Left lung (tissue), 10 donors: ENCODE results near the gene PIK3C2G. TPM values are rescaled to one million over a fixed set of nuclear protein-coding genes. Genes with fewer than 3 reads are reported as not detected.

Source experiments
- ATAC-seq: fragments of 200-7000 bp; cut with Tn5 transposase; one replicate; pipeline ENCODE4 v1.9.1; 2020; ENCODE audit warnings: moderate library complexity
- DNase-seq, 4 donors: peaks; one replicate each; pipeline ENCODE4 v3.0.0-alpha.2; 2013 to 2020
- H3K27ac ChIP-seq, 2 donors: fragments of 200-600 bp; sonication (generic) in 1 of 2; one replicate each; pipeline versions ENCODE4 v1.5.0 to v1.8.0; 2020 to 2021
- H3K27me3 ChIP-seq, 2 donors: fragments of 200-600 bp; sonication (generic) in 1 of 2; one replicate each; pipeline versions ENCODE4 v1.5.0 to v1.8.0; 2020 to 2021
- H3K36me3 ChIP-seq, 2 donors: fragments of 200-600 bp; sonication (generic) in 1 of 2; one replicate each; pipeline versions ENCODE4 v1.5.0 to v1.8.0; 2020 to 2021
- H3K4me1 ChIP-seq, 2 donors: fragments of 200-600 bp; one replicate each; pipeline ENCODE4 v1.8.0; 2021
- H3K4me3 ChIP-seq, 2 donors: fragments of 200-600 bp; sonication (generic) in 1 of 2; one replicate each; pipeline versions ENCODE4 v1.5.0 to v1.8.0; 2020 to 2021; ENCODE audit warnings: mild to moderate bottlenecking in 1 of 2
- H3K9me3 ChIP-seq, 2 donors: fragments of 200-600 bp; sonication (generic) in 1 of 2; one replicate each; pipeline versions ENCODE4 v1.5.0 to v1.8.0; 2020 to 2021
- intact Hi-C, 2 donors: fragments of 100-400 bp; cut with DNase I; formaldehyde crosslinking; loops; one replicate each; pipeline versions ENCODE4 v1.11.2 to v1.14.2; 2022
- polyA plus RNA-seq, 6 donors: library from polyadenylated mRNA; unstranded; fragments of 120-200 nt; gene quantifications; one replicate each; pipeline ENCODE4 v1.2.1, GENCODE V29; 2013; ENCODE audit not compliant: insufficient read length in 6 of 6
- total RNA-seq, 2 donors: library from RNA; stranded (reverse); fragmentation: NEBNext Ultra II Directional; extraction: Animal tissue kit (Norgen Biotek cat#: 25700); gene quantifications; one replicate each; pipeline ENCODE4 v1.2.1, GENCODE V29; 2021
- TF ChIP-seq, protein P1 (sequence below), 2 donors: fragments of 200-600 bp; sonication (generic) in 1 of 2; IDR thresholded peaks; one replicate each; pipeline versions ENCODE4 v1.5.0 to v1.8.0; 2021; ENCODE audit warnings: antibody characterized with exemption in 2 of 2
- donor health status: DM: no; HTN: yes; CAD: no.
- donor health status: DM: no; HTN: no; CAD: no.

PIK3C2G gene
- total and polyA plus RNA-seq, 8 donors, result 0.13 to 28.1 (median 17.9) TPM

DNA sequence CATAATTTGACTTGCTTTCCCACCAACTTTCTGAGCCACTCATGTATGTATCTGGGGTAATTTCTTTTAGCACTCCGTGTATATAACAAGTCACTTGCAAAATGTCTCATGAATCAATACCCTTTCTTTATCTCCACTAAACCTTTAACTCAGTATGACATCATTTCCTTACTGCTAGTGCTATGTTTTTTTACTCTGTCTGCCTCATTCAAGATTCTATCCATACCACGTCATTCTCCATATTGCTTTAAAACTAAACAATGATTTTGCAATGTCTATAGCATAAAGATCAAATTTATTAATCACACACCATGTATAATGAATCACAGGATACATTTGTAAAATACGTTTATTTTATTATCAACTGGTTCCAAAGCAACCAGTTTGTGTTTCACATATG lies 178.2 kb downstream of the PIK3C2G start:
- Histone ChIP-seq H3K27me3 (no peaks in the 10 kb centered on the region), H3K4me3 (no peak overlapping the region), H3K9me3 (no peaks in the 10 kb centered on the region), H3K4me1 (no peaks in the 10 kb centered on the region), H3K27ac (no peak overlapping the region), H3K36me3 (no peaks in the 10 kb centered on the region)
- DNase-seq (no peak), ATAC-seq (no peak)
- TF ChIP-seq, protein P1, sequence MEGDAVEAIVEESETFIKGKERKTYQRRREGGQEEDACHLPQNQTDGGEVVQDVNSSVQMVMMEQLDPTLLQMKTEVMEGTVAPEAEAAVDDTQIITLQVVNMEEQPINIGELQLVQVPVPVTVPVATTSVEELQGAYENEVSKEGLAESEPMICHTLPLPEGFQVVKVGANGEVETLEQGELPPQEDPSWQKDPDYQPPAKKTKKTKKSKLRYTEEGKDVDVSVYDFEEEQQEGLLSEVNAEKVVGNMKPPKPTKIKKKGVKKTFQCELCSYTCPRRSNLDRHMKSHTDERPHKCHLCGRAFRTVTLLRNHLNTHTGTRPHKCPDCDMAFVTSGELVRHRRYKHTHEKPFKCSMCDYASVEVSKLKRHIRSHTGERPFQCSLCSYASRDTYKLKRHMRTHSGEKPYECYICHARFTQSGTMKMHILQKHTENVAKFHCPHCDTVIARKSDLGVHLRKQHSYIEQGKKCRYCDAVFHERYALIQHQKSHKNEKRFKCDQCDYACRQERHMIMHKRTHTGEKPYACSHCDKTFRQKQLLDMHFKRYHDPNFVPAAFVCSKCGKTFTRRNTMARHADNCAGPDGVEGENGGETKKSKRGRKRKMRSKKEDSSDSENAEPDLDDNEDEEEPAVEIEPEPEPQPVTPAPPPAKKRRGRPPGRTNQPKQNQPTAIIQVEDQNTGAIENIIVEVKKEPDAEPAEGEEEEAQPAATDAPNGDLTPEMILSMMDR (IDR thresholded peaks at IDR 0.05), result no peak
- intact Hi-C loops, result no loop called here

DNA sequence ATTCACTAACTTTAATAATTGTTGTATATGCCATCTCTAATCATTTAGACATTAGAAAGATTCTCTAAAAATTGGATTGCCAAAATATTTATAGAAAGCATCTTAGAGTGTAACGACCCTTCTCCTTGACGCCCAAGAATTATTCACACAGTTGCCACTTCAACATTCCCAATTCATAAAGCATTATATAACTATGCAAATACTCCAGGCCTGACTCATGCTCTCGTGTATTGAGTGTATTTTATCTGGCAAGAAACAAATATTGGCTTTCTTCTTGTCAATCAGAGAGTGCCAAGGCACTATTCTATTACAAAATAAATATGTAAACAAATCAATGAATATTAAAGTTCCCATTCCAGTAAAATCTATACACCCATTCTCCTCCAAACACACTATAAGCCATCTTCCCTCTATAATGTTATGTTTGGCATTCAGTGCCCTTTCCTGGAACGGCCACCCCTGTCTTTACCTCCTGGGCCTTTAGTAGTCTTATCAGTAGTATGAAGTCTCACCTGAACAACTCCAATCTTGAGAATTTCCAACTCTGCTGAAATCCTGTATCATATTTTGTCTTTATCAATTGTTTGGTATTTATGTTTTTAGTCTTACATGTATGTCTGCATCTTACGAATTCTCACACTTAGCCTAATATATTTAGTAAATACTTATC lies 182.6 kb downstream of the PIK3C2G start:
- H3K9me3 ChIP-seq, result peaks cover 0 to under 1% of the 10 kb centered on the region in 2 donors
- no peaks in the 10 kb centered on the region for H3K4me1 ChIP-seq
- no peak overlapping the region for H3K27ac ChIP-seq
- no peak overlapping the region for H3K4me3 ChIP-seq
- intact Hi-C loops, result no loop called here
- TF ChIP-seq, protein P1 (IDR thresholded peaks at IDR 0.05), result no peak
- ATAC-seq (peak; percentile 88), DNase-seq (no peak)
- H3K27me3 ChIP-seq, result no peaks in the 10 kb centered on the region
- H3K36me3 ChIP-seq, result no peaks in the 10 kb centered on the region

DNA sequence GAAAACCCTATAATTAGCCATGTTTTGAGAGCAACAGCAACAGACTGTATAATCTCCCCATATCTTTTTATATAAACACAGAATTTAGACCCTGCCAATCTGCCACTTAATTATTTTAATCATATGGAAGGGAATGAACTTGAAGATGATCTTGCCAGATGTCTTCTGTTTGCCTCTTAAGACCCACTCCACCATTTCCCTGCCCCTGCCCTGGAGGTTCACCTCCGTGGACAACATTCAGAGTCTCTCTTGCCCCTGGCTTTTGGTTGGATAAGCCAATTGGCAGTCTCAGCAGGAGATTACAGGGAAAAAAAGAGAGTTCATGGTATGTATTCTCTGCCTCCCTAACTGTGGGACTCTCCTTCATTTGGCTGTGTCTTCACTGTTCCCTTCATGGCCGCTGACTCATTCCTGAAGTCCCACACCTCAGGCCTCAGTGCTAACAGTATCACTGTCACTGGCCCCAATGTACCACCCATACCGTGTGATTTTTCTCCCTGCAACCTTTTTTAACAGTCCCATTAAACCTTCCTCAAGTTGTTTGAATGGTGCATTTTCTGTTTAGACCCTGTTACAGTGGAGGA lies 184.8 kb downstream of the PIK3C2G start:
- Histone ChIP-seq H3K27ac (no peak overlapping the region), H3K4me3 (no peak overlapping the region), H3K9me3 (peaks cover 0 to 7% of the 10 kb centered on the region in 2 donors), H3K36me3 (no peaks in the 10 kb centered on the region), H3K4me1 (no peaks in the 10 kb centered on the region), H3K27me3 (no peaks in the 10 kb centered on the region)
- intact Hi-C loops, result no loop called here
- ATAC-seq (no peak), DNase-seq (peak in 1 of 4 donors; percentile 11)
- TF ChIP-seq, protein P1 (IDR thresholded peaks at IDR 0.05), result no peak

DNA sequence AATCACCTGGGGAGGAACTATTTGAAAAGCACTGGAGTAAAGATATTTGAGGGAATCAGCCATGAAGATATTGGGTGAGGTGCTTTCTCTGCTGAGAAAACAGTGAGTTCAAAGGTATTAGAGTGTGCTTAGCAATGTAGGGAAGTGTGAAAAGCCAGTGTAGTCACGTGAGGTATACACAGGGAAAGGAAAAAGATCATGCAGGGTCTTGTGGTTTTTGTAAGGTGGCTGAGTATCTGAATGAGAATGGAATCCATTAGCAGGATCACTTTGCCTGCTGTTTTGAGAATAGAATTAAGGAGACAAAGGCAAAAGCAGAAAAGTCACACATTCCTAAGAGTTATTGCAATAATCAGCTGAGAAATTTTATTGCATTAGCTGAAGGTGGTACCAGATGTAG lies 193.0 kb downstream of the PIK3C2G start:
- Histone ChIP-seq H3K27me3 (no peaks in the 10 kb centered on the region), H3K9me3 (peaks cover 0 to 3% of the 10 kb centered on the region in 2 donors), H3K27ac (no peak overlapping the region), H3K36me3 (no peaks in the 10 kb centered on the region), H3K4me3 (no peak overlapping the region), H3K4me1 (no peaks in the 10 kb centered on the region)
- TF ChIP-seq, protein P1 (IDR thresholded peaks at IDR 0.05), result no peak
- ATAC-seq (no peak), DNase-seq (no peak)
- intact Hi-C loops, result loop anchor here in 1 of 2 donors (10.0 kb wide), 1 partner anchor 310 kb away; no protein-coding TSS in a partner anchor

DNA sequence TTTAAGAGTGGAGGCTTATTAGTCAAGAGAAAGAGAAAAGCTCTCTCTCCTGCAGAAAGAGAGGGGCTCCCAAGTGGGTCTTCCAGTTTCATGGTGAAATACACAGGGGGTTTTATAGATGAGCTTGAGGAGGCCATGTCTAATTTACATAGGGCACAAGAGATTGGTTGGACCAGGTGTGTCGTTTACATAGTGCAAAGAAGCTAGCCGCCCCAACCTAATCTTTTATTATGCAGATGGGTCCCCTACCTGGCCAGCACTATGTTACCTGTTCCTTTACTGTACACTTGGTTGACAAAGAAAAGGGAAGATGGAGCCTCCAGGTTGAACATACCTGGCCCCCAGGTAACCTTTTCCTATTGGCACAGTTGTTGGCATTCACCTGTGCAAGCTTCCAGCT lies 195.0 kb downstream of the PIK3C2G start:
- H3K27me3 ChIP-seq, result no peaks in the 10 kb centered on the region
- no peaks in the 10 kb centered on the region for H3K9me3 ChIP-seq
- no peak overlapping the region for H3K27ac ChIP-seq
- no peaks in the 10 kb centered on the region for H3K36me3 ChIP-seq
- TF ChIP-seq, protein P1 (IDR thresholded peaks at IDR 0.05), result no peak
- intact Hi-C loops, result loop anchor here in 1 of 2 donors (10.0 kb wide), 1 partner anchor 308 kb away; no protein-coding TSS in a partner anchor
- DNase-seq (no peak), ATAC-seq (no peak)
- no peak overlapping the region for H3K4me3 ChIP-seq
- no peaks in the 10 kb centered on the region for H3K4me1 ChIP-seq
